SU-DHL-6 (cell line): ENCODE data around the gene EGLN1.

Experiments used
- H2AFZ ChIP-seq: fragments of 200-600 bp; sonication (generic); 2 replicates; pipeline ENCODE4 v1.6.1; 2014; ENCODE audit warnings: low read depth, mild to moderate bottlenecking, moderate library complexity, mixed read lengths, antibody characterized with exemption, low read length; ENCODE audit not compliant: severe bottlenecking
- H3F3A ChIP-seq: fragments of 200-600 bp; shearing (Covaris generic); 2 replicates; pipeline ENCODE4 v1.6.0; 2016; ENCODE audit warnings: antibody characterized with exemption, mild to moderate bottlenecking; ENCODE audit not compliant: insufficient read depth
- H3K27ac ChIP-seq: fragments of 200-600 bp; sonication (generic); 2 replicates; pipeline ENCODE4 v1.5.1; 2016; ENCODE audit warnings: low read depth, mild to moderate bottlenecking, low read length, moderate library complexity, mixed read lengths
- H3K27me3 ChIP-seq: fragments of 200-600 bp; sonication (generic), shearing (Covaris generic); 2 replicates; pipeline ENCODE4 v1.6.0; 2014; ENCODE audit warnings: mild to moderate bottlenecking, low read length
- H3K36me3 ChIP-seq: fragments of 200-600 bp; sonication (generic); 2 replicates; pipeline ENCODE4 v1.6.1; 2014; ENCODE audit warnings: mild to moderate bottlenecking, low read length, mixed read lengths
- H3K4me2 ChIP-seq: fragments of 300-600, 200-600 bp; shearing (Covaris generic), sonication (generic); 2 replicates; pipeline ENCODE4 v1.6.0; 2014; ENCODE audit warnings: low read length, low read depth, mild to moderate bottlenecking; ENCODE audit not compliant: poor library complexity, severe bottlenecking
- H3K4me3 ChIP-seq: fragments of 200-600 bp; sonication (generic); 2 replicates; pipeline ENCODE4 v1.5.1; 2014; ENCODE audit warnings: antibody characterized with exemption, low read length, mild to moderate bottlenecking, mixed read lengths; ENCODE audit not compliant: insufficient read depth, poor library complexity, severe bottlenecking
- H3K79me2 ChIP-seq: fragments of 200-600 bp; sonication (generic); 2 replicates; pipeline ENCODE4 v1.6.1; 2014; ENCODE audit warnings: mild to moderate bottlenecking, low read length, moderate library complexity; ENCODE audit not compliant: insufficient read depth
- H3K9ac ChIP-seq: fragments of 200-600 bp; sonication (generic); 2 replicates; pipeline ENCODE4 v1.7.0; 2014; ENCODE audit warnings: mild to moderate bottlenecking, low read length
- H3K9me2 ChIP-seq: fragments of 200-600 bp; sonication (generic); replicated peaks from 2 replicates; pipeline ENCODE4 v1.6.1; 2014; ENCODE audit warnings: low read length; ENCODE audit not compliant: insufficient read depth
- H3K9me3 ChIP-seq: fragments of 200-600 bp; sonication (generic); 2 replicates; pipeline ENCODE4 v1.6.1; 2014; ENCODE audit warnings: low read length, mixed read lengths; ENCODE audit not compliant: insufficient read depth
- H4K20me1 ChIP-seq: fragments of 200-600 bp; sonication (generic); 2 replicates; pipeline ENCODE4 v1.6.1; 2014; ENCODE audit warnings: low read depth, mild to moderate bottlenecking, antibody characterized with exemption, low read length, moderate library complexity, mixed read lengths
- EZH2phosphoT487 ChIP-seq: fragments of 200-600 bp; sonication (generic), shearing (Covaris generic); conservative IDR thresholded peaks from 2 replicates; pipeline ENCODE4 v1.6.1; 2018; ENCODE audit warnings: mild to moderate bottlenecking, antibody characterized with exemption, low read length, moderate library complexity, mixed read lengths
- TF ChIP-seq, protein P1 (sequence below): fragments of 200-600 bp; sonication (generic); IDR thresholded peaks from one replicate; pipeline ENCODE4 v1.5.1; 2017; ENCODE audit warnings: antibody characterized with exemption, mild to moderate bottlenecking, low read length, moderate library complexity; ENCODE audit not compliant: insufficient read depth, poor library complexity, severe bottlenecking

EGLN1 gene

GRCh38 chr1:231332761-231333160 is 89.3 kb downstream of the EGLN1 start:
- Histone ChIP-seq H4K20me1 (peaks cover 27% of the 10 kb centered on the region), H3K9me2 (no peaks in the 10 kb centered on the region), H3F3A (no peaks in the 10 kb centered on the region), H3K4me3 (no peak overlapping the region), H3K9me3 (no peaks in the 10 kb centered on the region), H3K9ac (no peak overlapping the region), H3K27ac (no peak overlapping the region), H3K27me3 (no peaks in the 10 kb centered on the region), H3K4me2 (peak overlapping the region; percentile 99), H2AFZ (no peak overlapping the region), H3K36me3 (peaks cover 6% of the 10 kb centered on the region; the same call in 1 of the 2 replicates), H3K79me2 (peaks cover 68% of the 10 kb centered on the region)
- TF ChIP-seq EZH2phosphoT487 = no peak
- TF ChIP-seq, protein P1, sequence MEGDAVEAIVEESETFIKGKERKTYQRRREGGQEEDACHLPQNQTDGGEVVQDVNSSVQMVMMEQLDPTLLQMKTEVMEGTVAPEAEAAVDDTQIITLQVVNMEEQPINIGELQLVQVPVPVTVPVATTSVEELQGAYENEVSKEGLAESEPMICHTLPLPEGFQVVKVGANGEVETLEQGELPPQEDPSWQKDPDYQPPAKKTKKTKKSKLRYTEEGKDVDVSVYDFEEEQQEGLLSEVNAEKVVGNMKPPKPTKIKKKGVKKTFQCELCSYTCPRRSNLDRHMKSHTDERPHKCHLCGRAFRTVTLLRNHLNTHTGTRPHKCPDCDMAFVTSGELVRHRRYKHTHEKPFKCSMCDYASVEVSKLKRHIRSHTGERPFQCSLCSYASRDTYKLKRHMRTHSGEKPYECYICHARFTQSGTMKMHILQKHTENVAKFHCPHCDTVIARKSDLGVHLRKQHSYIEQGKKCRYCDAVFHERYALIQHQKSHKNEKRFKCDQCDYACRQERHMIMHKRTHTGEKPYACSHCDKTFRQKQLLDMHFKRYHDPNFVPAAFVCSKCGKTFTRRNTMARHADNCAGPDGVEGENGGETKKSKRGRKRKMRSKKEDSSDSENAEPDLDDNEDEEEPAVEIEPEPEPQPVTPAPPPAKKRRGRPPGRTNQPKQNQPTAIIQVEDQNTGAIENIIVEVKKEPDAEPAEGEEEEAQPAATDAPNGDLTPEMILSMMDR = no peak

GRCh38 chr1:231329483-231329882 is 92.6 kb downstream of the EGLN1 start:
- H3K27me3 ChIP-seq = no peaks in the 10 kb centered on the region
- TF ChIP-seq EZH2phosphoT487 = no peak
- TF ChIP-seq, protein P1 = no peak
- H3K79me2 ChIP-seq = peaks cover 37% of the 10 kb centered on the region
- no peaks in the 10 kb centered on the region for H3K9me3 ChIP-seq
- H3F3A ChIP-seq = no peaks in the 10 kb centered on the region
- H4K20me1 ChIP-seq = peaks cover 17% of the 10 kb centered on the region
- H3K9ac ChIP-seq = no peak overlapping the region
- H3K36me3 ChIP-seq = peaks cover 6% of the 10 kb centered on the region; the same call in 1 of the 2 replicates
- H2AFZ ChIP-seq = no peak overlapping the region
- no peaks in the 10 kb centered on the region for H3K9me2 ChIP-seq
- H3K4me3 ChIP-seq = no peak overlapping the region
- H3K27ac ChIP-seq = no peak overlapping the region
- H3K4me2 ChIP-seq = no peak overlapping the region

DNA sequence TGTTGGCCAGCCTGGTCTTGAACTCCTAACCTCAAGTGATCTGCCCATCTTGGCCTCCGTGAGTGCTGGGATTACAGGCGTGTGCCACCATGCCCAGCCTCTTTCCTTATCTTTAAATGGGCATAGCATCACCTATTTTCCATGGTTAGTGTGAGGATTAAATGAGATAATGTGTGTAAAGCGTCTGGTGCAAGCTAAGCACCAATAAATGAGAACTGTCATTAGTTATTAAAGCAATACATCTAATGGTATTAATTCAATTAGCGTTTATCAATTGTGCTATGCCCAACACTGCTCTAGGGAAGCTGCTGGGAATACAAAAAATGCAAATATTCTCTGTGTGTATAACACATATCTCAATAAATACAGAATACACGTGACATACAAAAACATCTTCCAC is 94.5 kb downstream of the EGLN1 start:
- Histone ChIP-seq H3K9me3 (no peaks in the 10 kb centered on the region), H3K27me3 (no peaks in the 10 kb centered on the region), H3K9me2 (no peaks in the 10 kb centered on the region), H4K20me1 (peaks cover 4% of the 10 kb centered on the region; the same call in 1 of the 2 replicates), H2AFZ (no peak overlapping the region), H3K79me2 (peaks cover 18% of the 10 kb centered on the region; the same call in 1 of the 2 replicates), H3K27ac (no peak overlapping the region), H3K9ac (no peak overlapping the region), H3K4me3 (no peak overlapping the region), H3F3A (no peaks in the 10 kb centered on the region), H3K36me3 (no peaks in the 10 kb centered on the region), H3K4me2 (no peak overlapping the region)
- TF ChIP-seq EZH2phosphoT487 = no peak
- TF ChIP-seq, protein P1 = no peak
